ENCODE results near the gene RPL7L1. TPM values are rescaled to one million over a fixed set of nuclear protein-coding genes. Genes with fewer than 3 reads are reported as not detected.
"Not testable (repeated sequence)": the region's sequence is repeated elsewhere in the genome, so short reads cannot be mapped to it uniquely, and the experiment has no call there.

The RPL7L1 gene
- total RNA-seq, 1 donor, result 128 TPM

- no peak for DNase-seq (ENCODE audit: insufficient read length, low spot score, missing footprints)
- Histone ChIP-seq H3K79me2 (ENCODE audit: insufficient read depth, low read length) (peaks cover 2% of the 10 kb centered on the region), H3K27me3 (ENCODE audit: insufficient read depth, low read length) (no peaks in the 10 kb centered on the region), H3K4me3 (ENCODE audit: insufficient read depth, low read length) (peak overlapping the region; percentile 88), H4K20me1 (ENCODE audit: insufficient read depth, low read length) (no peaks in the 10 kb centered on the region), H3K36me3 (ENCODE audit: insufficient read depth, low read length) (peaks cover 11% of the 10 kb centered on the region), H3K9me3 (ENCODE audit: low read depth, low read length) (no peaks in the 10 kb centered on the region), H3K27ac (ENCODE audit: low read depth, low read length) (no peak overlapping the region), H3K4me1 (ENCODE audit: insufficient read depth, low read length) (peaks cover 9% of the 10 kb centered on the region), H2AFZ (ENCODE audit: low read length) (peak overlapping the region; percentile 86), H3K4me2 (ENCODE audit: insufficient read depth, low read length) (peak overlapping the region; percentile 91)
- TF ChIP-seq, protein P1, sequence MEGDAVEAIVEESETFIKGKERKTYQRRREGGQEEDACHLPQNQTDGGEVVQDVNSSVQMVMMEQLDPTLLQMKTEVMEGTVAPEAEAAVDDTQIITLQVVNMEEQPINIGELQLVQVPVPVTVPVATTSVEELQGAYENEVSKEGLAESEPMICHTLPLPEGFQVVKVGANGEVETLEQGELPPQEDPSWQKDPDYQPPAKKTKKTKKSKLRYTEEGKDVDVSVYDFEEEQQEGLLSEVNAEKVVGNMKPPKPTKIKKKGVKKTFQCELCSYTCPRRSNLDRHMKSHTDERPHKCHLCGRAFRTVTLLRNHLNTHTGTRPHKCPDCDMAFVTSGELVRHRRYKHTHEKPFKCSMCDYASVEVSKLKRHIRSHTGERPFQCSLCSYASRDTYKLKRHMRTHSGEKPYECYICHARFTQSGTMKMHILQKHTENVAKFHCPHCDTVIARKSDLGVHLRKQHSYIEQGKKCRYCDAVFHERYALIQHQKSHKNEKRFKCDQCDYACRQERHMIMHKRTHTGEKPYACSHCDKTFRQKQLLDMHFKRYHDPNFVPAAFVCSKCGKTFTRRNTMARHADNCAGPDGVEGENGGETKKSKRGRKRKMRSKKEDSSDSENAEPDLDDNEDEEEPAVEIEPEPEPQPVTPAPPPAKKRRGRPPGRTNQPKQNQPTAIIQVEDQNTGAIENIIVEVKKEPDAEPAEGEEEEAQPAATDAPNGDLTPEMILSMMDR (IDR thresholded peaks at IDR 0.05; ENCODE audit: extremely low read depth, low read depth, low read length), result no peak
Measured at GRCh38 chr6:42891199-42891722, 11.8 kb downstream of the RPL7L1 start.

DNA sequence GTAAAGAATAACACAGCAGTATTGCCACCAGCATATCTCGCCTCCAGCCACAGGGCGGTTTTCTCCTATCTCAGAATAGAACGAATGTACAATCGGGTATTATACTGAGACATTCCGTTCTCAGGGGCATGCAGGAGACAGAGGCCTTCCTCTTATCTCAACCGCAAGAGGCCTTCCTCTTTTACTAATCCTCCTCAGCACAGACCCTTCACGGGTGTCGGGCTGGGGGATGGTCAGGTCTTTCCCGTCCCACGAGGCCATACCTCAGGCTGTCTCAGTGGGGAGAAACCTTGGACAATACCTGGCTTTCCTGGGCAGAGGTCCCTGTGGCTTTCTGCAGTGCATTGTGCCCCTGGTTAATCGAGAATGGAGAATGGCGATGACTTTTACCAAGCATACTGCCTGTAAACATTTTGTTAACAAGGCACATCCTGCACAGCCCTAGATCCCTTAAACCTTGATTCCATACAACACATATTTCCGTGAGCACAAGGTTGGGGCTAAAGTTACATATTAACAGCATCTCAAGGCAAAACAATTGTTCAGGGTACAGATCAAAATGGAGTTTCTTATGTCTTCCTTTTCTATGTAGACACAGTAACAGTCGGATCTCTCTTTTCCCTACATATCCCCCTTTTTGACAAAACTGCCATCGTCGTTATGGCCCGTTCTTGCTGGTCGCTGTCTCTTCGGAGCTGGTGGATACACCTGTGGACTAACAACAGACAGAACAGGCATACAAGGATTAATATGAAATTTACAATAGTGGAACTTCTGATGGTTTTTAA lies 14.8 kb downstream of the RPL7L1 start:
- H3K27ac ChIP-seq (ENCODE audit: low read depth, low read length); DNase-seq (ENCODE audit: insufficient read length, low spot score, missing footprints); H3K4me1 ChIP-seq (ENCODE audit: insufficient read depth, low read length); H2AFZ ChIP-seq (ENCODE audit: low read length); H3K36me3 ChIP-seq (ENCODE audit: insufficient read depth, low read length); H3K9me3 ChIP-seq (ENCODE audit: low read depth, low read length); H3K79me2 ChIP-seq (ENCODE audit: insufficient read depth, low read length); H3K27me3 ChIP-seq (ENCODE audit: insufficient read depth, low read length); H4K20me1 ChIP-seq (ENCODE audit: insufficient read depth, low read length); H3K4me3 ChIP-seq (ENCODE audit: insufficient read depth, low read length); H3K4me2 ChIP-seq (ENCODE audit: insufficient read depth, low read length): not testable (repeated sequence)

DNA sequence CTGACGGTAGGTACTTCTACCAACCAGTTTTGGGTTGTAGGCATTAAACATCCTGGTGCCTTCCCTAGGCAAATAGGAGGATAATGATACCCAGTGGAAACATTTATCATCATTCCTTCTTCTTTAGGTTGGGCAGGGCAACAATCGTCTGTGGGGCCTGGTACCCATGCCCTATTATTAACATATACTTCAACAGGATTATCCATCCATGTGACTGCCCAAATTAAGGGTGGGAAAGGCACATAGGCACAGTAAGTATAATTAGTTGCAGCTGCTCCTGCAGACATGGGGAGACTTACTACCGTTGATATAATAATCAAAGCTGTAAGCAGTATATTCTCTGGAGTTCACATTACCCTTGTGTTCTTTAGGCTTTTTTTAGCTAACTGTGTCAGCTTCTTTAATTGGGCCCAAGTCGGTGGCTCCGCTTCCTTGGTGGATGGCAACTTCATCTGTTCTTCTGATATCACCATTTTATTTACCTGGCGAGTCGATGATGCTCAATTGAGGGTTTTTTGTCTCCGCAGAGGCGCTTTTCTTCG lies 16.8 kb downstream of the RPL7L1 start:
- Histone ChIP-seq H3K9me3 (ENCODE audit: low read depth, low read length) (no peaks in the 10 kb centered on the region), H3K79me2 (ENCODE audit: insufficient read depth, low read length) (no peaks in the 10 kb centered on the region), H3K4me1 (ENCODE audit: insufficient read depth, low read length) (peaks cover under 1% of the 10 kb centered on the region), H3K27me3 (ENCODE audit: insufficient read depth, low read length) (no peaks in the 10 kb centered on the region), H2AFZ (ENCODE audit: low read length) (peak overlapping the region; percentile 20), H4K20me1 (ENCODE audit: insufficient read depth, low read length) (no peaks in the 10 kb centered on the region), H3K36me3 (ENCODE audit: insufficient read depth, low read length) (no peaks in the 10 kb centered on the region), H3K27ac (ENCODE audit: low read depth, low read length) (no peak overlapping the region), H3K4me2 (ENCODE audit: insufficient read depth, low read length) (no peak overlapping the region), H3K4me3 (ENCODE audit: insufficient read depth, low read length) (no peak overlapping the region)
- no peak for DNase-seq (ENCODE audit: insufficient read length, low spot score, missing footprints)
- TF ChIP-seq, protein P1 (IDR thresholded peaks at IDR 0.05; ENCODE audit: extremely low read depth, low read depth, low read length), result no peak

- Histone ChIP-seq H3K36me3 (ENCODE audit: insufficient read depth, low read length) (no peaks in the 10 kb centered on the region), H3K4me2 (ENCODE audit: insufficient read depth, low read length) (peak overlapping the region; percentile 38), H2AFZ (ENCODE audit: low read length) (peak overlapping the region; percentile 0), H3K9me3 (ENCODE audit: low read depth, low read length) (no peaks in the 10 kb centered on the region), H3K4me3 (ENCODE audit: insufficient read depth, low read length) (no peak overlapping the region), H3K27me3 (ENCODE audit: insufficient read depth, low read length) (no peaks in the 10 kb centered on the region), H3K79me2 (ENCODE audit: insufficient read depth, low read length) (no peaks in the 10 kb centered on the region), H3K27ac (ENCODE audit: low read depth, low read length) (no peak overlapping the region), H3K4me1 (ENCODE audit: insufficient read depth, low read length) (peaks cover 5% of the 10 kb centered on the region), H4K20me1 (ENCODE audit: insufficient read depth, low read length) (no peaks in the 10 kb centered on the region)
- TF ChIP-seq, protein P1 (IDR thresholded peaks at IDR 0.05; ENCODE audit: extremely low read depth, low read depth, low read length), result peak; percentile 71
- no peak for DNase-seq (ENCODE audit: insufficient read length, low spot score, missing footprints)
Measured at GRCh38 chr6:42898891-42899361, 19.5 kb downstream of the RPL7L1 start.

Data from osteoblast (primary cell).